IPS DF 4.7 (cell line): Measurements from ENCODE around the gene LTBR.

Source experiments
- DNase-seq: peaks from one replicate; pipeline ENCODE4 v3.0.0-alpha.2; 2013; ENCODE audit warnings: low spot score; ENCODE audit errors: extremely low read depth

LTBR gene

GRCh38 chr12:6367969-6368892 is 15.7 kb upstream of the LTBR start:
- DNase-seq = no peak

- no peak for DNase-seq
Observed at GRCh38 chr12:6368906-6369525, 14.9 kb upstream of the LTBR start.

GRCh38 chr12:6369916-6370575 is 13.9 kb upstream of the LTBR start:
- DNase-seq = no peak

GRCh38 chr12:6370576-6370935 is 13.4 kb upstream of the LTBR start:
- DNase-seq = no peak

- no peak for DNase-seq
Observed at GRCh38 chr12:6370994-6371754, 12.8 kb upstream of the LTBR start.

- no peak for DNase-seq
Observed at GRCh38 chr12:6372403-6373003, 11.5 kb upstream of the LTBR start.

- no peak for DNase-seq
Observed at GRCh38 chr12:6373022-6373787, 10.8 kb upstream of the LTBR start.

GRCh38 chr12:6374028-6374785 is 9.8 kb upstream of the LTBR start:
- no peak for DNase-seq

- no peak for DNase-seq
Observed at GRCh38 chr12:6374786-6375160, 9.2 kb upstream of the LTBR start.

- DNase-seq = no peak
Observed at GRCh38 chr12:6375269-6376078, 8.5 kb upstream of the LTBR start, which contains the start of gene SCNN1A. TSS of gene SCNN1A (minus strand) at chr12:6375563. CDS start at chr12:6374783, 780 bp downstream.

- DNase-seq = no peak
Observed at GRCh38 chr12:6376079-6376869, 7.7 kb upstream of the LTBR start.

GRCh38 chr12:6376870-6377666 is 6.9 kb upstream of the LTBR start:
- DNase-seq = no peak

GRCh38 chr12:6377667-6377994 is 6.3 kb upstream of the LTBR start:
- no peak for DNase-seq

GRCh38 chr12:6378709-6379472 is 5.1 kb upstream of the LTBR start:
- no peak for DNase-seq

- DNase-seq = no peak
Observed at GRCh38 chr12:6380141-6381121, 3.5 kb upstream of the LTBR start.
